Colonic mucosa (tissue), 4 donors: ENCODE measurements around the gene MSI2. TPM values are rescaled to one million over a fixed set of nuclear protein-coding genes. Genes with fewer than 3 reads are reported as not detected.

ENCODE experiments used
- DNase-seq: peaks from one replicate; pipeline ENCODE4 v3.0.0-alpha.2; 2020
- H3K27ac ChIP-seq: fragments of 200-600 bp; one replicate; pipeline ENCODE4 v1.8.0; 2021
- H3K27me3 ChIP-seq: fragments of 200-600 bp; one replicate; pipeline ENCODE4 v1.8.0; 2021
- H3K36me3 ChIP-seq: fragments of 200-600 bp; one replicate; pipeline ENCODE4 v1.8.0; 2021
- H3K4me1 ChIP-seq: fragments of 200-600 bp; one replicate; pipeline ENCODE4 v1.8.0; 2021; ENCODE audit warnings: mild to moderate bottlenecking
- H3K4me3 ChIP-seq: fragments of 200-600 bp; one replicate; pipeline ENCODE4 v1.8.0; 2021
- H3K9ac ChIP-seq, 2 donors: one replicate each; pipeline ENCODE4 v1.7.0; 2013; ENCODE audit warnings: control low read depth in 2 of 2, low read depth in 2 of 2, low read length in 2 of 2
- H3K9me3 ChIP-seq: fragments of 200-600 bp; one replicate; pipeline ENCODE4 v1.8.0; 2021
- CTCF ChIP-seq: fragments of 200-600 bp; IDR thresholded peaks from one replicate; pipeline ENCODE4 v1.8.0; 2022; ENCODE audit warnings: antibody characterized with exemption, mild to moderate bottlenecking
- intact Hi-C: fragments of 100-400 bp; cut with DNase I; formaldehyde crosslinking; loops from one replicate; pipeline ENCODE4 v1.14.1; 2022
- total RNA-seq, 2 donors: library from RNA; stranded (reverse); fragmentation: NEBNext Ultra II Directional in 1 of 2; extraction: Animal tissue kit (Norgen Biotek cat#: 25700) in 1 of 2; gene quantifications; one replicate each; pipeline ENCODE4 v1.2.1, GENCODE V29; 2021
- donor health status: healthy.
- donor health status: DM: no; HTN: no; CAD: no.
- donor health status: DM: no; HTN: no; CAD: no.

MSI2 gene
- total RNA-seq, 2 donors from 2014 or later: 61.6 to 75.4 TPM

GRCh38 chr17:57622306-57622682, 366.0 kb downstream of the MSI2 start:
- TF ChIP-seq CTCF: no peak
- Histone ChIP-seq H3K9ac (no peak overlapping the region), H3K27ac (no peak overlapping the region), H3K36me3 (no peaks in the 10 kb centered on the region), H3K4me3 (no peak overlapping the region), H3K27me3 (no peaks in the 10 kb centered on the region), H3K9me3 (no peaks in the 10 kb centered on the region), H3K4me1 (no peaks in the 10 kb centered on the region)
- intact Hi-C loops: no loop called here
- no peak for DNase-seq

- DNase-seq: no peak
- intact Hi-C loops: no loop called here
- H3K27ac ChIP-seq: no peak overlapping the region
Observed at GRCh38 chr17:57622683-57623433, 366.5 kb downstream of the MSI2 start.

GRCh38 chr17:57623620-57624019, 367.3 kb downstream of the MSI2 start:
- Histone ChIP-seq H3K36me3 (no peaks in the 10 kb centered on the region), H3K9ac (no peak overlapping the region), H3K4me1 (no peaks in the 10 kb centered on the region), H3K4me3 (no peak overlapping the region), H3K27ac (no peak overlapping the region), H3K27me3 (no peaks in the 10 kb centered on the region), H3K9me3 (no peaks in the 10 kb centered on the region)
- intact Hi-C loops: no loop called here
- DNase-seq: no peak
- no peak for TF ChIP-seq CTCF

More at GRCh38 chr17:57622683-57623433, 366.5 kb downstream of the MSI2 start:
- no peak for TF ChIP-seq CTCF
- no peaks in the 10 kb centered on the region for H3K9me3 ChIP-seq
- no peaks in the 10 kb centered on the region for H3K36me3 ChIP-seq
- H3K4me1 ChIP-seq: no peaks in the 10 kb centered on the region
- H3K4me3 ChIP-seq: no peak overlapping the region
- no peaks in the 10 kb centered on the region for H3K27me3 ChIP-seq
- H3K9ac ChIP-seq: no peak overlapping the region

- Histone ChIP-seq H3K27ac (no peak overlapping the region), H3K36me3 (no peaks in the 10 kb centered on the region), H3K9ac (no peak overlapping the region), H3K4me1 (no peaks in the 10 kb centered on the region), H3K4me3 (no peak overlapping the region), H3K9me3 (no peaks in the 10 kb centered on the region), H3K27me3 (no peaks in the 10 kb centered on the region)
- intact Hi-C loops: no loop called here
- TF ChIP-seq CTCF: no peak
- DNase-seq: no peak
Observed at GRCh38 chr17:57624386-57624785, 368.1 kb downstream of the MSI2 start.

- intact Hi-C loops: no loop called here
- TF ChIP-seq CTCF: no peak
- Histone ChIP-seq H3K27me3 (no peaks in the 10 kb centered on the region), H3K4me1 (no peaks in the 10 kb centered on the region), H3K36me3 (no peaks in the 10 kb centered on the region), H3K9ac (no peak overlapping the region), H3K9me3 (no peaks in the 10 kb centered on the region), H3K4me3 (no peak overlapping the region), H3K27ac (no peak overlapping the region)
- DNase-seq: no peak
Observed at GRCh38 chr17:57625511-57625910, 369.2 kb downstream of the MSI2 start.
